Activated CD4-positive, CD25-positive, alpha-beta regulatory T cell treated with anti-CD3 and anti-CD28 coated beads, Interleukin-2, amount 50 U/mL, for 24 hours (primary cell): ENCODE measurements around the gene DCAF7.
A peak's percentile ranks its signal among the peaks of the same experiment; 100 is the strongest.

Source experiments
- ATAC-seq, 2 donors: fragments of 150-1000 bp; cut with Tn5 transposase; one replicate each; pipeline ENCODE4 v1.10.0; 2021; ENCODE audit warnings: mild to moderate bottlenecking in 1 of 2, moderate library complexity in 1 of 2

DCAF7 gene

GRCh38 chr17:63549946-63550816, at the start of gene DCAF7:
Gene DCAF7, plus strand, starts transcription at chr17:63550477. Its CDS starts 201 bp downstream, at chr17:63550678.
- peak; percentile 95 to 97 for ATAC-seq

GRCh38 chr17:63500543-63501390, 49.5 kb upstream of the DCAF7 start:
- ATAC-seq: no peak

GRCh38 chr17:63503341-63503705, 47.0 kb upstream of the DCAF7 start:
- ATAC-seq: no peak

GRCh38 chr17:63504261-63504660, 46.0 kb upstream of the DCAF7 start:
- no peak for ATAC-seq

- ATAC-seq: no peak
Measured at GRCh38 chr17:63505341-63505740, 44.9 kb upstream of the DCAF7 start.

- no peak for ATAC-seq
Measured at GRCh38 chr17:63506627-63507026, 43.6 kb upstream of the DCAF7 start.

- no peak for ATAC-seq
Measured at GRCh38 chr17:63511331-63511730, 38.9 kb upstream of the DCAF7 start.

- ATAC-seq: no peak
Measured at GRCh38 chr17:63512388-63512787, 37.9 kb upstream of the DCAF7 start.

GRCh38 chr17:63512896-63513644, 37.2 kb upstream of the DCAF7 start:
- no peak for ATAC-seq

GRCh38 chr17:63514477-63514876, 35.8 kb upstream of the DCAF7 start:
- no peak for ATAC-seq

- peak in 1 of 2 donors; percentile 12 for ATAC-seq
Measured at GRCh38 chr17:63514974-63515373, 35.3 kb upstream of the DCAF7 start.

GRCh38 chr17:63515426-63515825, 34.9 kb upstream of the DCAF7 start:
- ATAC-seq: no peak

- ATAC-seq: peak in 1 of 2 donors; percentile 47
Measured at GRCh38 chr17:63516910-63517824, 33.1 kb upstream of the DCAF7 start.

- ATAC-seq: no peak
Measured at GRCh38 chr17:63517825-63518534, 32.3 kb upstream of the DCAF7 start.

GRCh38 chr17:63519116-63519881, 31.0 kb upstream of the DCAF7 start:
- ATAC-seq: no peak

GRCh38 chr17:63519972-63520882, 30.1 kb upstream of the DCAF7 start:
- ATAC-seq: no peak

- no peak for ATAC-seq
Measured at GRCh38 chr17:63523253-63523855, 26.9 kb upstream of the DCAF7 start, which contains the start of gene KCNH6. Gene KCNH6, plus strand, starts transcription at chr17:63523358. Its CDS starts 56 bp downstream, at chr17:63523414.

GRCh38 chr17:63524051-63524450, 26.2 kb upstream of the DCAF7 start:
- ATAC-seq: no peak
